ENCODE data around the gene IFITM2.

DNA sequence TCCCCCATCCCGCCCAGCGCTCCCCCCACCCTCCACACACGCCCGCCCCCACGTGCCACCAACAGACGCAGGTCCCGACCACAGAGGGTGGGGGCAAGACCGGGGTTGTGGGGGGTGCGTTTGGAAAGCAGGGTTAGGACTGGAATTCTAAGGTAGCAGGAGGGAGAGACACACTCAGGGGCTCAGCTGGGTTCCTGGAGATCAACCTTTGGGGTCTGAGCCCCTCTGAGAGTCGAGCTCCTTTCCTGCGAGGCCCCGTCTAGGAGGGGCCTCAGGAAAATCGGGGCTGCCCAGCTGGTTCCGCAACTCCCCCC lies 18.3 kb upstream of the IFITM2 start:
- no peak for TF ChIP-seq ZNF521 (tag by site-specific recombination; IDR thresholded peaks at IDR 0.05)
- TF ChIP-seq GLIS1 (tag by site-specific recombination; IDR thresholded peaks at IDR 0.05), result no peak
- no peak for TF ChIP-seq ZNF433 (tag by site-specific recombination; IDR thresholded peaks at IDR 0.05; ENCODE audit: low read depth)
- TF ChIP-seq ZNF184 (tag by site-specific recombination; IDR thresholded peaks at IDR 0.05), result no peak
- TF ChIP-seq CTCF (tag by site-specific recombination; IDR thresholded peaks at IDR 0.05), result no peak
- no peak for TF ChIP-seq YY1 (tag by site-specific recombination; IDR thresholded peaks at IDR 0.05)
- no peak for TF ChIP-seq KLF8 (tag by site-specific recombination; IDR thresholded peaks at IDR 0.05)
- no peak for TF ChIP-seq ZNF629 (tag by site-specific recombination; IDR thresholded peaks at IDR 0.05)
- TF ChIP-seq ZNF561 (tag by site-specific recombination; IDR thresholded peaks at IDR 0.05; ENCODE audit: borderline replicate concordance), result no peak
- no peak for TF ChIP-seq ZNF549 (tag by site-specific recombination; IDR thresholded peaks at IDR 0.05)
- no peak for TF ChIP-seq IKZF3 (tag by site-specific recombination; IDR thresholded peaks at IDR 0.05)
- TF ChIP-seq KLF1 (tag by site-specific recombination; IDR thresholded peaks at IDR 0.05), result no peak
